Fibroblast of the aortic adventitia (primary cell): ENCODE results near the gene AP4E1. TPM values are rescaled to one million over a fixed set of nuclear protein-coding genes. Genes with fewer than 3 reads are reported as not detected.

Experiments
- DNase-seq: peaks from one replicate; pipeline ENCODE4 v3.0.0-alpha.2; 2010; ENCODE audit warnings: low read depth
- H3K4me3 ChIP-seq: 2 replicates; pipeline ENCODE4 v1.5.1; 2011; ENCODE audit warnings: low read depth, mild to moderate bottlenecking, control low read depth, low read length, moderate library complexity
- total RNA-seq: library from RNA; depleted of rRNA; stranded (reverse); fragments of >200 nt; gene quantifications from 2 replicates; pipeline ENCODE4 v1.2.3, GENCODE V29; 2012; ENCODE audit warnings: low replicate concordance
- TF ChIP-seq, protein P1 (sequence below): IDR thresholded peaks from 2 replicates; pipeline ENCODE4 v1.5.1; 2011; ENCODE audit warnings: mild to moderate bottlenecking, low read length, control low read depth, inconsistent platforms; ENCODE audit not compliant: insufficient read depth

The AP4E1 gene
- 12.2 and 17.1 TPM in 2 replicates for total RNA-seq

DNA sequence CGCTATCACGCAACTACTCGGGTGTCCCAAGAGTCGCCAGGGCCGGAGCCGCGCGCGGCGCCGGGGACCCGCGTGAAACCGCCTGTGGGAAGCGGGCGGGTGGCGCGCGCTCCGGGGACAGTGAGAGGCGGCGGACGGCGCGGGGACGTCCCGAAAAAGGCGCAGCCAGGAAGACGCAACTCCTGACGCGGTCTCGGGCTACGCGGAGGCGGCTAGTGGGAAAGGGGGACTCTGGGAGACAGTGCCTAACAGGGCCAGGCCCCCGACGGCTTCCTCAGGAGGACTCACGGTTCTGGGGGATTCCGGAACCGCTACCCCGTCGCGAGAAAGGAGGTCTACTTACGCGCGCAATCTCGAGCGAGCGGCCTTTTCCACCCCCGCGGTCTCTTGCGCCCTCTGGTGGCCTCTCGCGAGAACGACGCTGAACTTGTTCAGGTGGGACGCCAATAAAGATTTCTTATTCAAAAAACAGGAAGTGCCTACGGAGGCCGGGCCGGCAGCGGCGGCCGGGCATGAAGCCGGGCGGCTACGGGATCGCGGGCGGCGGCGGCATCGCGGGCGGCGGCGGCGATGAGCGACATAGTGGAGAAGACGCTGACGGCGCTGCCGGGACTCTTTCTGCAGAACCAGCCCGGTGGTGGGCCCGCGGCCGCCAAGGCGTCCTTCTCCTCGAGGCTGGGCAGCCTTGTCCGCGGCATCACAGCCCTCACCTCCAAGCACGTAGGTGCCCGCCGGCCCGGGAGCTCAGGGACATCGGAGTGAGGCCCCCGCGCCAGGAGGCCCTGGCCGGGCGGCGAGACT is at the start of gene AP4E1:
Gene AP4E1 (plus strand): TSS at position 475 of the 801 bp plus-strand sequence. CDS start 96 bp downstream, at position 571.
- TF ChIP-seq, protein P1, sequence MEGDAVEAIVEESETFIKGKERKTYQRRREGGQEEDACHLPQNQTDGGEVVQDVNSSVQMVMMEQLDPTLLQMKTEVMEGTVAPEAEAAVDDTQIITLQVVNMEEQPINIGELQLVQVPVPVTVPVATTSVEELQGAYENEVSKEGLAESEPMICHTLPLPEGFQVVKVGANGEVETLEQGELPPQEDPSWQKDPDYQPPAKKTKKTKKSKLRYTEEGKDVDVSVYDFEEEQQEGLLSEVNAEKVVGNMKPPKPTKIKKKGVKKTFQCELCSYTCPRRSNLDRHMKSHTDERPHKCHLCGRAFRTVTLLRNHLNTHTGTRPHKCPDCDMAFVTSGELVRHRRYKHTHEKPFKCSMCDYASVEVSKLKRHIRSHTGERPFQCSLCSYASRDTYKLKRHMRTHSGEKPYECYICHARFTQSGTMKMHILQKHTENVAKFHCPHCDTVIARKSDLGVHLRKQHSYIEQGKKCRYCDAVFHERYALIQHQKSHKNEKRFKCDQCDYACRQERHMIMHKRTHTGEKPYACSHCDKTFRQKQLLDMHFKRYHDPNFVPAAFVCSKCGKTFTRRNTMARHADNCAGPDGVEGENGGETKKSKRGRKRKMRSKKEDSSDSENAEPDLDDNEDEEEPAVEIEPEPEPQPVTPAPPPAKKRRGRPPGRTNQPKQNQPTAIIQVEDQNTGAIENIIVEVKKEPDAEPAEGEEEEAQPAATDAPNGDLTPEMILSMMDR, result peak; percentile 89
- peak; percentile 95 for DNase-seq
- H3K4me3 ChIP-seq, result peak within 1 kb of the TSS; percentile 87

DNA sequence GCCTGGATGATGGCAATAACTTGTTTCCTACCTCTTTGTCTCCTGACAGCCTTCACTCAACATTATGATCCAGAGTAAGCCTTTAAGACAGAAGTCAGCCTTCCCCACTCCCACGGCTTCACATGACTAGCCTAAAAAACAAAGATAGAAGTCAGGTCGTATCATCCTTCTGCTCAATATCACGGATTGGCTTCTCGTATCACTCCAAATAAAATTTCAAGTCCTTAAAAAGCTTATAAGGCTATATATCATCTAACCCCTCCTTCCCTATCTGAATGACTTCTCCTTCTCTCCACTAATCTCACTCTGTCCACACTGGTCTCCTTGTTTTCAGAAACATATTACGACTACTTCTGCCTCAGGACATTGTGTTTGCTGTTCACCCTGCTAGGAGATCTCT is 47.7 kb upstream of the AP4E1 start:
- no peak for DNase-seq
- H3K4me3 ChIP-seq, result no peak overlapping the region
- TF ChIP-seq, protein P1, result no peak

DNA sequence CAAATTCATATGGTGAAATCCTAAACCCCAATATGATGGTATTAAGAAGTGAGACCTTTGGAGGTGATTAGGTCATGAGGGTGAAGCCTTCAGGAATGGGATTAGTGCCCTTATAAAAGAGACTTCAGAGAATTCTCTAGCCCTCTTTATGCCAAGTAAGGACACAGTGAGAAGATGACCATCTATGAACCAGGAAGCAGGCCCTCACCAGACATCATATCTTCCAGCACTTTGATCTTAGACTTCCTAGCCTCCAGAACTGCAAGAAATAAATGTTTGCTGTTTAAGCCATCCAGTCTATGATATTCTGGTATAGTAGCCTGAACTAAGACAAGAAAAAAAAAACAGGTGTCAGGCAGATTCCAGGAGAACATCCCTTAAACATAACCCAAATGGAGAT is 45.9 kb upstream of the AP4E1 start:
- no peak for DNase-seq
- H3K4me3 ChIP-seq, result no peak overlapping the region
- TF ChIP-seq, protein P1, result no peak

DNA sequence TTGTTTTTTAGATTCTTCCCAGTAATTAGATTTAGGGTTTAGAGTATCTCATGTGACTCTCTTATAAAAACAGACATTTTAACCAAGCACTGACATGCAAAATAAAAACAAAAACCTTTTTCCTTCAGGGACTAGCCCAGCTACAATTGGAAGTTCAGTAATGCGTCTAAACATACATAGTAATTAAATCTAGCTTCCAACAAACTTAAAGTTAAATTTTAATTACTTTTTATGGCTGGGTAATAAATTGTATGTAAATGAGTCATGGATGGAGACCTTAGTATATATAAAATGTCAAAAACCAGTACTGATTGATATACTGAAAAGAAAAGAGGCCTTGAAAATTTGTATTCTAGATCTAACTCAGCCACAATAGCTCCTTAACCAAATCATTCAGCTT is 43.6 kb upstream of the AP4E1 start:
- no peak overlapping the region for H3K4me3 ChIP-seq
- no peak for DNase-seq
- TF ChIP-seq, protein P1, result no peak

DNA sequence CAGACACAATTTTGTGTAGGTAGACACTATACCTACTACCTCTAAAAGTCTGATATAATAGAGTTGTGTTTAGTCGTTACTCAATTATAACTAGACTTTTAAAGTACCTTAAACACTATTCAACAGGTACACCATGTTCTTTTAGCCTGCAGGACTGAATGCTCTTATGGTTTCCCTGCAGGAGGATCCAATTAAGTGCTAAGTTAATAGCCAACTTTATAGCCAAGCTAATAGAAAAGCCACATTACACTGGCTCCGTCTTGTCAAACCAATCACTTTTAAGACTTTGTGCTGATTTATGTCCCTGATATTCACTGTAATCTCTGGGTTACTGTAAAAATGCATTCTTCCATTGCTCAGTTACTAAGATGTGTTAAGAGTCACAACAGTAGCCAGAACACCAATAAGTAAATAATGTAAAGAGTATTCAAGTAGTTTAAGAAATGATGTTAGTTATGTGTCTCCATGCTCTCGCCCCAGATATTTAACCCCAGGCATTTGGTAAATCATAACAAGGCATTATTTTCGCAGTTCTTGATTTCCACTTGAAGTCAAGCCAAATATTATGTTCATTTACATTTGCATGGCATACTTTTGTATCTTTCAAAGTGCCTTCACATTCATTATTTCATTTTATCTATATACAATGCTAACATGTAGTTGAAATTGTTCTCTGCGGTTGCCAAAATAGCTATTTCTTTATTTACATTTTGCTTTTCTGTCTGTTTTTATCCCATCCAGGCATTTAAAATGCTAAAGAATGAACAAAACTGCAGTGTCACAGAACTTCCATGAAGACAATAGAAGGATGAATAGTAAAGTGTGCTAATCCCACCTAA is 42.7 kb upstream of the AP4E1 start:
- TF ChIP-seq, protein P1, result no peak
- no peak overlapping the region for H3K4me3 ChIP-seq
- DNase-seq, result no peak

DNA sequence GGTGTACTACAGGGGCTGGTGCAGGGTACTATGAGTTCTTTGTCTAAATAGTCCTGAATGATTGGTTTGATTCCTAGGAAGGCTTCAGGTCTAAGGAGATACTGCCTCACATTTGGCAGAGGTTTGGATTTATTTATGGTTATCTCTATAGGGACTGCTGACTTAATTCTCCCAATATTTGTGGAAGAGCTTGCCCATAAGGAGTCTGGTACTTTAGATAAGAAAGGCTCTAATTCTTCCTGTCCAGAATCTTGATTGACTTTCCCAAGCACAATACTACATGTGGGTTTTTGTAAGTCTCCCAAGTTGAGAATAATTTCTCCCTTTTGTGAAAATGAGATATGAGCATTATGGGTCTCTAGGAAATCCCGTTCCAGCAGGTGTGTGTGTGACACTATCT is 36.7 kb upstream of the AP4E1 start:
- DNase-seq, result no peak
- no peak overlapping the region for H3K4me3 ChIP-seq
- TF ChIP-seq, protein P1, result no peak
